ENCODE measurements around the gene ACTA1. TPM values are rescaled to one million over a fixed set of nuclear protein-coding genes. Genes with fewer than 3 reads are reported as not detected.
A peak's percentile ranks its signal among the peaks of the same experiment; 100 is the strongest.

Gene ACTA1
- total RNA-seq, 2 donors from 2014 or later: 8.2 to 17.3 TPM

GRCh38 chr1:229407206-229408026, 26.5 kb downstream of the ACTA1 start:
- H3K27ac ChIP-seq (ENCODE audit: low read depth, low read length): no peak overlapping the region
- WGBS, 2 experiments (ENCODE audit: insufficient coverage in 1 of 2, insufficient read length in 1 of 2): 20 to 24% methylated on average over 41 to 68 of the region's 68 CpGs
- peak overlapping the region; percentile 6 for H3K9ac ChIP-seq (ENCODE audit: extremely low read depth, low read length, poor library complexity, severe bottlenecking)
- peak overlapping the region; percentile 72 for H3K4me3 ChIP-seq (ENCODE audit: low read length)
- DNase-seq: peak; percentile 63
- H3K9me3 ChIP-seq (ENCODE audit: control insufficient read depth, low read length): no peaks in the 10 kb centered on the region
- H3K27me3 ChIP-seq (ENCODE audit: control insufficient read depth, insufficient read depth, low read length, poor library complexity, severe bottlenecking): peaks cover 28% of the 10 kb centered on the region
- peaks cover 30% of the 10 kb centered on the region for H3K27me3 Mint-ChIP-seq (ENCODE audit: insufficient read depth)
- peaks cover 25% of the 10 kb centered on the region for H3K4me1 ChIP-seq (ENCODE audit: control insufficient read depth, insufficient read depth, low read length)
- no peaks in the 10 kb centered on the region for H3K36me3 ChIP-seq (ENCODE audit: control insufficient read depth, insufficient read depth, low read length)
- H3K4me3 Mint-ChIP-seq: peak overlapping the region; percentile 69
- no peaks in the 10 kb centered on the region for H3K36me3 Mint-ChIP-seq (ENCODE audit: low read depth)
- no peak overlapping the region for H3K27ac Mint-ChIP-seq
- no peak for TF ChIP-seq CTCF (conservative IDR thresholded peaks at IDR 0.05)
- H3K4me1 Mint-ChIP-seq: peaks cover 33% of the 10 kb centered on the region
- no peaks in the 10 kb centered on the region for H3K9me3 Mint-ChIP-seq

GRCh38 chr1:229406798-229407197, 27.1 kb downstream of the ACTA1 start:
- Mint-ChIP-seq H3K4me3 (peak overlapping the region; percentile 69), H3K36me3 (ENCODE audit: low read depth) (no peaks in the 10 kb centered on the region), H3K4me1 (peaks cover 33% of the 10 kb centered on the region), H3K9me3 (no peaks in the 10 kb centered on the region), H3K27me3 (ENCODE audit: insufficient read depth) (peaks cover 33% of the 10 kb centered on the region), H3K27ac (no peak overlapping the region)
- WGBS, 2 experiments (ENCODE audit: insufficient coverage in 1 of 2, insufficient read length in 1 of 2): 2 to 9% methylated on average over 8 to 10 of the region's 10 CpGs
- no peak for TF ChIP-seq CTCF (conservative IDR thresholded peaks at IDR 0.05)
- no peak overlapping the region for H3K27ac ChIP-seq (ENCODE audit: low read depth, low read length)
- no peak overlapping the region for H3K9ac ChIP-seq (ENCODE audit: extremely low read depth, low read length, poor library complexity, severe bottlenecking)
- no peaks in the 10 kb centered on the region for H3K9me3 ChIP-seq (ENCODE audit: control insufficient read depth, low read length)
- no peaks in the 10 kb centered on the region for H3K36me3 ChIP-seq (ENCODE audit: control insufficient read depth, insufficient read depth, low read length)
- peak overlapping the region; percentile 72 for H3K4me3 ChIP-seq (ENCODE audit: low read length)
- peaks cover 28% of the 10 kb centered on the region for H3K27me3 ChIP-seq (ENCODE audit: control insufficient read depth, insufficient read depth, low read length, poor library complexity, severe bottlenecking)
- DNase-seq: peak; percentile 83
- peaks cover 21% of the 10 kb centered on the region for H3K4me1 ChIP-seq (ENCODE audit: control insufficient read depth, insufficient read depth, low read length)

GRCh38 chr1:229403573-229403972, 30.3 kb downstream of the ACTA1 start:
- Mint-ChIP-seq H3K4me1 (peaks cover 17% of the 10 kb centered on the region), H3K9me3 (no peaks in the 10 kb centered on the region), H3K27ac (no peak overlapping the region), H3K4me3 (no peak overlapping the region), H3K36me3 (ENCODE audit: low read depth) (no peaks in the 10 kb centered on the region), H3K27me3 (ENCODE audit: insufficient read depth) (peaks cover 32% of the 10 kb centered on the region)
- WGBS, 2 experiments (ENCODE audit: insufficient coverage in 1 of 2, insufficient read length in 1 of 2): 93 to 100% methylated on average over 1 to 8 of the region's 8 CpGs
- Histone ChIP-seq H3K27me3 (ENCODE audit: control insufficient read depth, insufficient read depth, low read length, poor library complexity, severe bottlenecking) (peaks cover 17% of the 10 kb centered on the region), H3K4me1 (ENCODE audit: control insufficient read depth, insufficient read depth, low read length) (peaks cover 5% of the 10 kb centered on the region), H3K9me3 (ENCODE audit: control insufficient read depth, low read length) (no peaks in the 10 kb centered on the region), H3K9ac (ENCODE audit: extremely low read depth, low read length, poor library complexity, severe bottlenecking) (no peak overlapping the region), H3K4me3 (ENCODE audit: low read length) (no peak overlapping the region), H3K36me3 (ENCODE audit: control insufficient read depth, insufficient read depth, low read length) (no peaks in the 10 kb centered on the region), H3K27ac (ENCODE audit: low read depth, low read length) (no peak overlapping the region)
- DNase-seq: no peak
- peak; percentile 61 for TF ChIP-seq CTCF (conservative IDR thresholded peaks at IDR 0.05)

All from endodermal cell (in vitro differentiated cells).